Stimulated activated CD4-positive, alpha-beta T cell treated with anti-CD3 and anti-CD28 coated beads, TNF-alpha, amount 100 ng/mL, for 48 hours (primary cell): ENCODE data around the gene CHN2.

Source experiments
- DNase-seq, 3 donors: peaks; one replicate each; pipeline ENCODE4 v3.0.0-alpha.2; 2020; ENCODE audit warnings: low read depth in 3 of 3

The CHN2 gene

GRCh38 chr7:29224726-29225125 is 30.2 kb downstream of the CHN2 start:
- no peak for DNase-seq

- DNase-seq = no peak
These were observed 33.9 kb downstream of the CHN2 start for GRCh38 chr7:29228289-29229011.

DNA sequence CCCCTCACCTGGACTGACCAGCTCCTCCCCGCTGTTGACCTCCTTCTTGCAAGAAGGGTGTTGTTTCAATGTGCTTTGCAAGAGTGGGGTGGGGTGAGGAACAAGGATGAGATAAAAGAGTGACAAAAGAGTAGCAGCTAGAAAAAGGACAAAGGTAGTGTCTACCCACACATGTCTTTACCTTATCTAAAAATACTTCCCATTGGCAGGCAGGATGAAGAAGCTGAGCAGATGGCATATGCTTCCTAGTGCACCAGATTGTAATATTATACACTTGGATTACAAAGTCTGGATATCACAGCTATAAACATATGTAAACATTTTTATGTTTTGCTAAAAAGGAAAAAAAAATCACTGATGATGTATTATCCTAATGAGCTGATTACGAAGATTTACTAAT is 34.5 kb downstream of the CHN2 start:
- no peak for DNase-seq

DNA sequence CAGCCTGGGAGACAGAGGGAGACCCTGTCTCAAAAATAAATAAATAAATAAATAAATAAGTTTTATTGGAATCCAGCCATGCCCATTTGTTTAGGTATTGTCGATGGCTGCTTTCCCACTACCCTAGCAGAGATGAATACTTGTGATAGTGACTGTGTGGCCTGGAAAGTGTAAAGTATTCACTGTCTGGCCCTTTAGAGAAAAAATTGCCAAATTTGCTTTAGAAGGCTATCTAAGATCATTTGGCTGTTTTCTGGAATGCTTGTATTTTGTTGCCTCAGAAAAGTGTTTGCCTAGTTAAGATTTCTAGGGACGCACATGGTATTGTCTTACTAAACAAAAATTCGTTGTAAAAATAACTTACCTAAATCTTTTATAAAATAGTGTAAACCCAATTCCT is 35.4 kb downstream of the CHN2 start:
- DNase-seq = no peak

- DNase-seq = no peak
These were observed 36.3 kb downstream of the CHN2 start for GRCh38 chr7:29230871-29231345.

- no peak for DNase-seq
These were observed 37.2 kb downstream of the CHN2 start for GRCh38 chr7:29231671-29232232.

- no peak for DNase-seq
These were observed 39.9 kb downstream of the CHN2 start for GRCh38 chr7:29234438-29234837.

DNA sequence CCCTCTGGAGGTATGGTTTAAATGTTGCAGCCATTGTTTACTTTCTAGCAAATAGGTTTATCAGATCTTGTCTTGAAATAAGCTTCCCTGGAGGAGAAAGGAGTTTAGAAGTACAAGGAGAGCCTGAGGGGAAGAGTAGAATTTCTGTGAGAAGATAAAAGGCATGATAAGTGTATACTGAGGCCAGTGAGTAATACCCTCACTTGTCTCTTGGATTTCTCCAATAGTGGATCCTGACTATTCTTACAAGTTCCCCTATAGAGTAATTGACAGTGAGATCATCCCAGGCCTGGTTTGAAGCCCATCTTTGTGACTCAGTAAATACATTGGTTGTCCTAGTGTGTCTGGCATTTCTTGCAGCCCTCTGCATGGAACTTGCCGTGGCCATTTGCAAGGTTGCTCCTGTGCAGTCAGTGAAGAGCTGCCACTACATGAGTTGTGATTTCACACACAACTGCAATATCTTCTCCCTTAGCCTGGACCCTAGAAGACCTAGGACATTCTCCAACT is 41.6 kb downstream of the CHN2 start:
- no peak for DNase-seq

DNA sequence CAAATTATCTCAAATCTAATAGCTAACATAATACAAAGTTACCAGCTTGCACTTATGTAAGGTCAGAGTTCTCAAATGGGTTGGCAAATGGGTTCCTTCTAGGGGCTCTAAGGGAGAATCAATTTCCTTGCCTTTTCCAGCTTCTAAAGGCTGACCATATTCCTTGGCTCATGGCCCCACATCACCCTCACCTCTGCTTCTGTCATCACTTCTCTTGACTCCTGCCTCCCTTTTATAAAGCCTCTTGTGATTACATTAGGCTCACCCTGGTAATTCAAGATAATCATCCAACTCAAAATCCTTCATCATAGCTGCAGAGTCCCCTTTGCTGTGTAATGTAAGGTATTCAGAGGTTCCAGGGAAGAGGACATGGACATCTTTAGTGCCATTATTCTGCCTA is 42.1 kb downstream of the CHN2 start:
- DNase-seq = no peak

DNA sequence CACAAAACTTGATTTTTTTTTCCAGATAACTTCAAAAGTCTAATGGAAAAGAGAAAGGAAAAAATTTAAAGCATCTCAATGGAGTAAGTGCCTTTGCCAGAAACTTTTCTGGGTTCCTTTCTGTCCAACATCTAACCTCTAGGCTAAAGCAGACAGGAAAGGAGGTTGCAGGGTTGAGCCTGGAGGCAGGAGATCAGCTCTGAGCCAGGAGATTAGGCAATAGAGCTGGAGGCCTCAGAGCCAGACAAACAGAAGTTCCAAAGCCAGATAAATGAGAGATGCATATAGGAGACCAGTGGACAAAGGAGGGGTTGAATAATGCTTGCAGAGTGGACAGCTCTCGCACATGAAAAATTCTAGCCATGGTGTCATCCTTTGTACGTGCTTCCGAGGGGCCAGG is 42.9 kb downstream of the CHN2 start:
- no peak for DNase-seq

GRCh38 chr7:29239638-29240037 is 45.1 kb downstream of the CHN2 start:
- peak in 1 of 3 donors; percentile 4 for DNase-seq

DNA sequence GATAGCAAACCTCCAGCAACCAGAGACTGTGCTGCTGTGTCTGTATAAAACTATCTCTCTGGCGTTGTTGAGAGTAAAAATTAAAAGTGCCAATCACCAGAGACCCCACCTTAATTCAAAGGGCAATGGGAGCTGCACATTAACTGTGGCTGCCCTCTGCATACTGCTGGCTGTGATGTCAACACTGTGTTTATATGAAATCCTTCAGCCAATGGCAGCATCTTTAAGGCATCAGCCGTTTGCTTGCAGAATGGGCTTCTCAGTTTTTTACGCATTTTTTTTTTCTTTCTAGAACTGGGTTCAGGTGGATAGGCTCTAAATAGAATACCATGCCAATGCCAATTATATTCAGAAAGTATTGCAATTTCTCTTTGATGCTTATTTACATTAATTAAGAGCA is 47.7 kb downstream of the CHN2 start:
- DNase-seq = no peak

DNA sequence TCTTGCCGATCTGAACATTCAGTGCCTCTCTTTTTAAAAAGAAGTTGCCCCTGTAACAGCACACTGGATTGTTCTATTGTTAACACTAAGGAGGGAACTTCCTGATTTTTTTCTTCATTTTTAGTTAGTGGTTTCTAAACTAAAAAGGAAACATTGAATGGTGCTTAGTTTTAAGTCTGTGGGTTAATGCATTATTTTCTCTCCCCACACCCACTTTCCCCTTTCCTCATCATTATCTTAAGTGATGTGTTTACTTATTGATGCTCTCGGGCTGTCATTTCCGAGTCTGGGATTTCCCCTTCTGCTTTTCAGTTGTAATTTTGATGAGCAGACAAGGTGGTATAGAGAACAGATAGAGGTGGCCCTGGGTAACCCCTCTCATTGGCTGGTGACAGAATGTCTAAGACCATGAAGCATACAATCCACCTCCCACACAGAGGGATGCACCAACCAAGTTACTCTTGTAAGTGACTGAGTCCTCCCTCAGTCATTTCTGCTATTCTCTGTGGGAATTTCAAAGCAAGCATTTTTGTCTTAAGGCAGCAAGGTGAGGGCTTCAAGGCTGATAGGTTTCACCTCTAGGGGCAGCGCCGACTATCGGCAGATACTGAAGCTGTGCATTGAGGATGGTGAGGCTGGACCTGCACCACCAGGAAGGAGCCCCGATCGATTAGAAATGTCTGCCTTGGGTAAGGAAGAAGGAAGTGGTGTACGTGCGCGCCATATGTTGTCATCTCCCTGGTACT is 49.5 kb downstream of the CHN2 start:
- DNase-seq = peak; percentile 25 to 48 (median 44)

DNA sequence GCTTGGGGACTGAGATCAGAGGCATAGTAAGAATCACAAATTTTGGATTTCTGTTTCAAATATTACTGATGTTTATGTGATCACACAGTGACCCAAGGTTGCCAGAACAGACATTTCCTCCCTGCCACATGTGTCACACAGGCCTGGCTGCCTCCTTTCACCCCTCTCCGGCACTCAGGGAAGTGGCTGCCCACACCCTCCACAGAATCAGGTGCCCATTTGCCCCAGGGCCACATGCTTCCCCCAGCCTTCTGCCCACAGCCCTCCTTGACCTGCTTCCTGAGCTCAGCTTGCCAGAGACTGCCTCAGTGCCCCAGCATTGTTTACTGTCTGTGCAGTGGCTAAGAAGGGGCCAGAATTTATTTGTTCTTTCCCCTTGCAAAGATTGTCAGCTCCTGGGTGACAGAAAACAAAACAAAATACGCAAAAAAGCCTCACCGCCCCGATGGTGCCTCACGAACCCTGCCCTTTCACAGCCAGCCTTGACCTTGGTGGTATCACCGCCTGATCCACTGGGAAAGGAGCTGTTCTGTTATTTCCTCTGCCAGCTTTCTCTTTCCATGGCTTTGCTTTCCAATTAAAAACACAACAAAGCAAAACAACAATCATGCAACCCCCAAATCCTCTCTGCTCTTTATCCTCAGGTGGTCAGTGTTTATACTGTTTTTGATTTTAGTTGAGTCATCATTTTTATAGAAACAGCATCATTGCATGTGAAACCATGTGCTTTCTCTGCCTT is 52.8 kb downstream of the CHN2 start:
- no peak for DNase-seq

- no peak for DNase-seq
These were observed 53.3 kb downstream of the CHN2 start for GRCh38 chr7:29247963-29248236.

- DNase-seq = no peak
These were observed 54.3 kb downstream of the CHN2 start for GRCh38 chr7:29248713-29249382.

- DNase-seq = no peak
These were observed 54.8 kb downstream of the CHN2 start for GRCh38 chr7:29249383-29249750.

DNA sequence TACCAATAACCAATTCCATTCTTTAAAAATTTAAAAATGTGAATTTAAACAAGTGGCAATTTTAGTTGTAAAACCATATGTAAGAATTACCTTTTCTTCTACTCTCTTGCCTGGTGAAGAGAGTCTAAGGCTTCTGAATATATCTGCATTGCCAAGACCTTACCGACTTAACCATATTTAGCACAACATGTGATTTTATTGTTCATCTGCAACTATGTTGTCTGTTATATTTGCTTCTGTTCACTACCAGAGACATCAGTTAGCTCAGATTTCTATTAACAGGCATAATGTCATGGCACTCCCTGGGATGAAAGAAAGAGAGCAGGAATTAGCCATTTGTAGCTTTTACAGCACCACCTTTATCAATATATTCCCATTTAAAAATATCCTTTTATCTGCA is 55.3 kb downstream of the CHN2 start:
- no peak for DNase-seq

DNA sequence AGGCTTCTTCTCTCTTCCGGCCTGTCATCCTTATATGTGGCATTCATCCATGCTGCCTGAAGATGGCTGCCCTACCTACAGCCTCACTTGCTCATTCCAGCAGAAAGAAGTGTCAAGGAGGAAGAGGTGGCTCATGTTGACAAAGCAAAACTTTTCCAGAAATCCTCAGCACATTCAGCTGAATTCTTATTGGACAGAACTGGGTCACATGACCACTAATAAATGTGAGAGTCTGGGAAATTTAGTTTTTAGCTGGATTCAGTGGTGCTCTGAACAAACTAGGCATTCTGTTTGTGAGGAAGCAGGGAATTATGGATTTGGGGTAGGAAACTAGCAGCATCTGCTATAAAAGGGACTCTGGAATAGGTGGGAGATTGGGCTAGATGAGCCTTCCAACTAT is 58.6 kb downstream of the CHN2 start:
- no peak for DNase-seq

GRCh38 chr7:29254591-29254990 is 60.0 kb downstream of the CHN2 start:
- DNase-seq = no peak

DNA sequence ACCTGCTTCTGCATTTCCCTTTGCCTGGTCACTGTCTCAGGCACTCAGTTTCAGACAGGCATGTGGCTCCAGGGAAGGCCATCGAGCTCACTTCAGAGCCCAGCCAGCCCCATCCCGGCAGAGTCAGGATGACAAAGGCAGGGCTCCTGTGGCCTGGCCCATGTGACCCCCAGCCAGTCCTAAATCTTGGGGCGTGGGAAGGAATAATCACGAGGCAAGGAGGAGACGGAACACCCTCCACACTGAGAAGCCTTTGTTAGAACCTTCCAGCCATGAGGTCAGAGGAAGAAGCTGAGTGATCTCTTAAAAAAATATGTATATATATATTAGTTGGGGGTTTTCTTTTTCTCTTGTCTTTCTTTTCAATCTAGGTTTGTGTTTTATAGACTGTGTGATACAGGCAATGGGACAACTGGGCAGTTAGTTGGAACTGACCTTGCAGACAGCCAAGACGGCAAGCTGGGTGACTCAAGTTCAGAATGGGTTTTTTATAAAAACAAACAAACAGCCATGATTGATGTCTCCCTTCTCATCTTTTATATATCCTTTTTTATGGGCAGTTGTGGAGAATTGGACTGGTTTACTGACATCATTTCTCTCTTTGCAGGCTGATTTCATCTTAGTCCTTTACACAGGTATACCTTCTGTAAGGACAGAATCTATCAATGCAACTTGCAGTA is 60.8 kb downstream of the CHN2 start:
- no peak for DNase-seq
